ENCODE results near the gene SDC3.

SDC3 gene

DNA sequence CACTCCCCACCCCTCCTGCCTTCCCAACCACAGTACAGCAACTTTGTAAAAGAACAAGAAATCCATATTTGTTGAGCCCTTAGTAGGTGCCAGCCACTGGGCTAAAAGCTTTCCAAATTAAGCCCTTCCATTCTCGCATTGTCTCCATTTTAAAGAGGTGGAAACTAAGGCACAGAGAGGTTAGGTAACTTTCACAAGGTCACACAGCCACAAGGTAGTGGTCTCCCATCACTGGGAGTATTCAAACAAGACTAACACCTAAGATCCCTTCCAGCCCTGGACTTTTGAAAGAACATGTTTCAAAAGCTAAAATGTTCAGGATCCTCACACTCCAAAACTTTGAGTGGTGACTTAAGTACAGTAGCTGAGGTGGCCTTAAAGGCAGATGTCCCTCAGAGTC lies 3.2 kb downstream of the SDC3 start:
- no CpG with 5 or more reads among the region's 1 CpG for WGBS (ENCODE audit: insufficient coverage, insufficient read length)
- Histone ChIP-seq H3K27ac (ENCODE audit: low read length) (no peak overlapping the region), H3K36me3 (ENCODE audit: control insufficient read depth, insufficient read depth, low read length) (no peaks in the 10 kb centered on the region), H3K4me3 (ENCODE audit: low read length) (no peak overlapping the region), H3K4me1 (ENCODE audit: control insufficient read depth, insufficient read depth, low read length) (peaks cover 15% of the 10 kb centered on the region), H3K9me3 (ENCODE audit: control insufficient read depth, insufficient read depth, low read length) (no peaks in the 10 kb centered on the region), H3K27me3 (ENCODE audit: control insufficient read depth, insufficient read depth, low read length) (peaks cover 1% of the 10 kb centered on the region; the same call in 1 of the 2 replicates)
- DNase-seq (ENCODE audit: low read depth, low spot score) = no peak

DNA sequence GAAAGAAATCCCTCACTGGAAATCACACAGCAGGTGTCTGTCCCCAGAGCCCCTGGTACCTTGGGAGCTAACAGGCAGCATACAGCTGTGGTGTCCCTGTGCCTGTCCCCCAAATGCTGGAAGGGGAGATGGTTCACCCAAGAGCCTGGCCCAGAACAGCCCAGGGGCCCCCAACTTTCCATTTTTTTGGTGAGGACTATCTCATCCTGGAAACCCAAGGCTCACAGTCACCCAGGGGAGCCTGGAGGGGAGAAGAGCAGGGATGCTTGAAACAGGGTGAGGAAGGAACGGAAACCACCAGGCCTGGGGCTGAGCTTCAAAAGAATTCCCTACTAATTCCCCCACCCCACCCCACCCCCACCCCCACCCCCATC lies 3.6 kb downstream of the SDC3 start:
- no peak overlapping the region for H3K4me3 ChIP-seq (ENCODE audit: low read length)
- DNase-seq (ENCODE audit: low read depth, low spot score) = no peak
- peaks cover 1% of the 10 kb centered on the region; the same call in 1 of the 2 replicates for H3K27me3 ChIP-seq (ENCODE audit: control insufficient read depth, insufficient read depth, low read length)
- WGBS (ENCODE audit: insufficient coverage, insufficient read length) = no CpG with 5 or more reads among the region's 1 CpG
- H3K4me1 ChIP-seq (ENCODE audit: control insufficient read depth, insufficient read depth, low read length) = peaks cover 15% of the 10 kb centered on the region
- H3K27ac ChIP-seq (ENCODE audit: low read length) = no peak overlapping the region
- H3K9me3 ChIP-seq (ENCODE audit: control insufficient read depth, insufficient read depth, low read length) = no peaks in the 10 kb centered on the region
- H3K36me3 ChIP-seq (ENCODE audit: control insufficient read depth, insufficient read depth, low read length) = no peaks in the 10 kb centered on the region

DNA sequence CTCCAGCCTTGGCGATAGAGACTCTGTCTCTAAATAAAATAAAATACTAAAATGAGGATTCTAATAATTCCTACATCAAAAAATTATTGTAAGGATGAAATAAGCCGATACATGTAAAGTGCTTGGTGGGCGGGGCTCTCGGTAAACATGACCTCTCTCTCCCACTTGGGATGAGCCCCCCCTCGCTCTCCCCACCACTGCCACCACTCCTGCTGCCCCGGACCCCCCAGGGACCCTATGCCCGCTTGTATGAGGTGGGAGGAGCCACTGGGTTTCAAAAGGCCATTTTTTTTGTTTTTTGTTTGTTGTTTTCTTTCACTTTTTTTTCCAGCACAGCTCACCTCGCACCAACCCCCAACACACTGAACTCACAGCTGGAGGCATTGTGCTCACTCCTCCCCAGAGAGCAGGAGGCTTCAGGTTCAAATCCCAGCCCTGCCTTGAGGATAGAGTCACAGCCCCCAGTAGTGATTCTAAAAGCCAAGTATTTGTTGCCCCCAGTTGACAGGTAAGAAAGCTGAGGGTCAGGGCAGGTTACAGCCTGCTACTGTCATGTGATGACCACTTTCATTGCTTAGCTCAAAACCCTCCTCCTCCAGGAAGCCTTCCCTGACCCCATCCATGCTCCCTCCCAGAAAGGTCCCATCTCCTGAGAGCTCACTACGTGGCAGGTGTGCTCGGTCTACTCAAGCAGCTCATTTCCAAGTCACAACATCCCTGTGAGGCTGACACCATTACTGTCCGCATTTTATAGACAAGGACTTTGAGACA lies 4.2 kb downstream of the SDC3 start:
- peaks cover 14% of the 10 kb centered on the region for H3K4me1 ChIP-seq (ENCODE audit: control insufficient read depth, insufficient read depth, low read length)
- H3K27me3 ChIP-seq (ENCODE audit: control insufficient read depth, insufficient read depth, low read length) = peaks cover 1% of the 10 kb centered on the region; the same call in 1 of the 2 replicates
- WGBS (ENCODE audit: insufficient coverage, insufficient read length) = no CpG with 5 or more reads among the region's 11 CpGs
- DNase-seq (ENCODE audit: low read depth, low spot score) = no peak
- no peak overlapping the region for H3K4me3 ChIP-seq (ENCODE audit: low read length)
- no peaks in the 10 kb centered on the region for H3K9me3 ChIP-seq (ENCODE audit: control insufficient read depth, insufficient read depth, low read length)
- H3K36me3 ChIP-seq (ENCODE audit: control insufficient read depth, insufficient read depth, low read length) = no peaks in the 10 kb centered on the region
- H3K27ac ChIP-seq (ENCODE audit: low read length) = no peak overlapping the region

DNA sequence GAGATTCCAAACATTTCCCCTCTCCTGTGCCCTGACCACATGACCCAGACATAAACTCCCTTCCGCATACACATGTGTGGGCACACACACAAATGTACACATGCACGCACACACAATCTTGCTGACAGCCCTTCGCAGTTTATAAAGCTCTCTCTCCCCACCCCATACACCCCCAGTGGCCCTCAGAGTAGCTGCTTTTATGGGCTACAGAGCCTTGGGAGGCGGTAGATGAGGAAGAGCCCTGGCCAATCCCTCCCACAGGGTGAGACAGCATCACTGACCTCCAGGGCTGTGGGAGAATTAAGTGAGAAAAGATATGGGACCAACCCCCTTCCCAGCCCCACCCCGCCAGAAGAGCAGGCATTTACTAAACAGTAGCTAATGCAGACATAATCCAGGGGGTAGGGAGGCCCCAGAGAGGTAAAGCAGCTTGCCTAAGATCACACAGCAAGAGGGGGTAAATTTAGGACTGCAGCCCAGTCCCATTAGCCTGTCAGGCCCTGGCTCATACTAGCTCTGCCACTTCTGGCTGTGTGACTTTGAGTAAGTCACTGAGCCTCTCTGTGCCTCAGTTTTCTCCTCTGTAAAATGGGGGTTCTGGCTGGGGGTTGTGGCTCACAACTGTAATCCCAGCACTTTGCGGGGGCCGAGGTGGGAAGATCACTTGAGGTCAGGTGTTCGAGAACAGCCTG lies 5.1 kb downstream of the SDC3 start:
- peaks cover 1% of the 10 kb centered on the region; the same call in 1 of the 2 replicates for H3K27me3 ChIP-seq (ENCODE audit: control insufficient read depth, insufficient read depth, low read length)
- H3K4me1 ChIP-seq (ENCODE audit: control insufficient read depth, insufficient read depth, low read length) = peaks cover 10% of the 10 kb centered on the region
- DNase-seq (ENCODE audit: low read depth, low spot score) = no peak
- WGBS (ENCODE audit: insufficient coverage, insufficient read length) = no CpG with 5 or more reads among the region's 8 CpGs
- H3K36me3 ChIP-seq (ENCODE audit: control insufficient read depth, insufficient read depth, low read length) = no peaks in the 10 kb centered on the region
- no peaks in the 10 kb centered on the region for H3K9me3 ChIP-seq (ENCODE audit: control insufficient read depth, insufficient read depth, low read length)
- no peak overlapping the region for H3K4me3 ChIP-seq (ENCODE audit: low read length)
- no peak overlapping the region for H3K27ac ChIP-seq (ENCODE audit: low read length)

DNA sequence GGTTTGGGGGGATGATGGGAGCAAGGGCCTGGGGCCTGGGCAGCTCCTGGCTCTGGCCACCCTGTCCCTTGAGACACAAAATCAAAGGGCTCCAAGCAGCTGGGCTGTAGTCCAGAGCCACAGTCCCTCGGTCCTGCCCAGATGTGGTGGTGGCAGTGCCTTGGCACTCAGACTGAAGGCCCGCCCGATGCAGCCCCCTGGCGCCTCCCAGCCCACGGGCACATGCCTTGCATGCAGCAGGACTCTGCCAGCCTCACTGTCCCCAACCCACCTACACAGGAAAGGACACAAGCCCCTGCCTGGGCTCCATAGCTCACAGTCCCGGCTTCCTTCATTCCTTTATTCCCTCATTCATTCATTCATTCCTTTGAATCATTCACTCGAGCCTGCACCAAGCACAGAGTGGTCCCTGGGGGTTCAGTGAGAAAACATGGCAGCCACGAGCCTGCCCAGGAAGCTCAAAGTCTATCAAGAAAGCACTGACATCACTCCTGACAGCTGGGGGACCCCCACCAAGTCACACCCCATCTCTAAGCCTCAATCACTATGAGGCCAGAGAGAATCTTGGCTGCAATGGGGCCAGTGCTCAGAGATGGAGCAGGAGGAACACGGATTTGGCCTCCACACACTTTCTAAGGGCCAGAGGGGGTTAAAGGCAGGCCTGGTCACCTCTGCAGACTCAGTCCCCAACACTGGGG lies 5.8 kb downstream of the SDC3 start:
- H3K36me3 ChIP-seq (ENCODE audit: control insufficient read depth, insufficient read depth, low read length) = no peaks in the 10 kb centered on the region
- no peak overlapping the region for H3K27ac ChIP-seq (ENCODE audit: low read length)
- peaks cover 1% of the 10 kb centered on the region; the same call in 1 of the 2 replicates for H3K27me3 ChIP-seq (ENCODE audit: control insufficient read depth, insufficient read depth, low read length)
- H3K4me1 ChIP-seq (ENCODE audit: control insufficient read depth, insufficient read depth, low read length) = peaks cover 10% of the 10 kb centered on the region
- H3K9me3 ChIP-seq (ENCODE audit: control insufficient read depth, insufficient read depth, low read length) = no peaks in the 10 kb centered on the region
- WGBS (ENCODE audit: insufficient coverage, insufficient read length) = no CpG with 5 or more reads among the region's 9 CpGs
- H3K4me3 ChIP-seq (ENCODE audit: low read length) = no peak overlapping the region
- no peak for DNase-seq (ENCODE audit: low read depth, low spot score)

DNA sequence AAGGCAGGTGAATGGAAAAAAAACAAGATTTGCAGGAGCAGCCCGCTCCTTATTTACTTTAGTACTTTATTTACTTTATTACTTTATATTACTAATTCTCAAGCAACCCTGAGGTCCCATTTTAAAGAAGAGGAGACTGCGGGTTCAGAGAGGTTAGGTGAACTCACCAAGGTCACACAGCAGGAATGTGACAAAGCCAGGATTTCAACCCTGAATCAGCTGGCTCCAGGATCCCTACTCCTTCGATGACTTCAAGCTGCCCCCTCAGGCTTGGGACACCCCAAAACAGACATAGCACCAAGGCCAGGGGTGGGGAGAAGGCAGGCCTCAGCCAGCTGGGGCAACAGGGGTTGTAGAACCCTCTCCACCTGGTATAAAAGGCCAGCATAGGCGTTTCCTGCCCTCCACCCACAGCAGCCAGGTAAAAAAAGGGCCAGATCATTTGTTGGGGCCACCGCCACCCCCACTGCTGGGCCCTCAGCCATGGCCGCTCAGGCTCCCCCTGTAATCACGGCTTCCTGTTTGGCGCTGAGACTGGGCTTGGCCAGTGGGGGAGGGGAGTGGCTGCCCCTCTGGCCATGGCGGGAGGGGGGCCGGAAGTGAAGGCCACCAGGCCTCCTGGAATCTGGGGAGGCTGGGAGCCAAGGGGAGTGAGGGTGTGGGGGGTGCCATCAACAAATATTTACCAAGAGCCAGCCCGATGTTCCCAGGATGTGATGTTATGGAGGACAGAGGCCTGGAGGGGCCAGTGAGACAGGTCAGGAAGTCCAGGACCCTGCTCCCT lies 6.6 kb downstream of the SDC3 start:
- no peaks in the 10 kb centered on the region for H3K27me3 ChIP-seq (ENCODE audit: control insufficient read depth, insufficient read depth, low read length)
- WGBS (ENCODE audit: insufficient coverage, insufficient read length) = no CpG with 5 or more reads among the region's 11 CpGs
- no peaks in the 10 kb centered on the region for H3K36me3 ChIP-seq (ENCODE audit: control insufficient read depth, insufficient read depth, low read length)
- no peak overlapping the region for H3K4me3 ChIP-seq (ENCODE audit: low read length)
- H3K27ac ChIP-seq (ENCODE audit: low read length) = no peak overlapping the region
- peaks cover 6% of the 10 kb centered on the region; the same call in 1 of the 2 replicates for H3K4me1 ChIP-seq (ENCODE audit: control insufficient read depth, insufficient read depth, low read length)
- DNase-seq (ENCODE audit: low read depth, low spot score) = no peak
- no peaks in the 10 kb centered on the region for H3K9me3 ChIP-seq (ENCODE audit: control insufficient read depth, insufficient read depth, low read length)

DNA sequence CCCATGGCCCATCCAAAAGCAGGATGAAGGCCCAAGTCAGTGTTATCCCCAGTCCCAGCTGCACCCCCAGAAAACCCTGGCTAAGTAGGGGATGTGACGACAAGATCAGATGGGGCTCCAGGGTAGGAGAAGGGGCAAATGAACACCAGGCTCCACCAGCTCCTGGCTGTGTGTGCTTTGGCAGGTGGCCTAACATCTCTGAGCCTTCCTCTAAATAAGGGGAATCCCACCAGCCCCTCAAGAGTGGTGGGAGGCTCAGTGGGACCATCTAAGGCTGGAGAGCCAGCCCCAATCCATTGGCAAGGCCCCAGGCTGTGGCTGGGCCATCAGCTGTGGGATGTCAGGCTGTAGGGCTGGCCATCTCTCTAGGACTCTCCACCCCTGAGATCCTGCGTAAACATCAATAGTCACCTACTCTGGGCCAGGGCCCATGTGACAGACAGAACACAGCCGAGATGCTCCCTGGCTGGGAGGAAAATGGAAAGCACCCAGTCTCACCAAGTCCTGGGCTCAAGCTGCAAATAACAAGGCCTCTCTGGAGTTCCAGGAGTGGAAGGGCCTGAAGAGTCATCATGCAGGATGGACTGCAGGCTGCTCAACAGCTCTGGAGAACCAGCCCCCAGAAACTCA lies 7.5 kb downstream of the SDC3 start:
- no peak for DNase-seq (ENCODE audit: low read depth, low spot score)
- no CpG with 5 or more reads among the region's 3 CpGs for WGBS (ENCODE audit: insufficient coverage, insufficient read length)

DNA sequence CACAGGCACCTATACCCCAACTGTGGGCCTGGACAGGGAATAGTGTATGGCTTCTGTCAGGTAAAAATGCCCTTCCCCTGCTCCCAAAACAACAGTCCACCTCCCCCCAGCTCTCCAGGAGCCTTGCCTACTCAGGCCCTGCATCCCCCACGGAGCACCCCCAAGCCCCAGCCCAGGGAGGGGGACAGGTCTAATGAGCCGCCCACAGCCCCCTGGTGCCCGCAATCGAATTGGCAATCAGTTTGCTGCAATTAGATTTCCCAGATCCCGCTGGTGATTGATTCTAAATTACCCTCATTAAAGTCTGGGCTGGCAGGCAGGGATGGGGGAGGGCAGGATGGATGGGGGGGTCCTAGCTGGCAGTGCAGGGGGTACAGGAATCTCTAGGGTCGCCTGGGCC lies 8.1 kb downstream of the SDC3 start:
- Histone ChIP-seq H3K4me3 (ENCODE audit: low read length) (no peak overlapping the region), H3K27ac (ENCODE audit: low read length) (no peak overlapping the region), H3K36me3 (ENCODE audit: control insufficient read depth, insufficient read depth, low read length) (no peaks in the 10 kb centered on the region), H3K9me3 (ENCODE audit: control insufficient read depth, insufficient read depth, low read length) (no peaks in the 10 kb centered on the region), H3K4me1 (ENCODE audit: control insufficient read depth, insufficient read depth, low read length) (peaks cover 8% of the 10 kb centered on the region; the same call in 1 of the 2 replicates), H3K27me3 (ENCODE audit: control insufficient read depth, insufficient read depth, low read length) (no peaks in the 10 kb centered on the region)
- WGBS (ENCODE audit: insufficient coverage, insufficient read length) = no CpG with 5 or more reads among the region's 6 CpGs
- DNase-seq (ENCODE audit: low read depth, low spot score) = no peak

More for the DNA sequence above, 7.5 kb downstream of the SDC3 start:
- no peaks in the 10 kb centered on the region for H3K36me3 ChIP-seq (ENCODE audit: control insufficient read depth, insufficient read depth, low read length)
- H3K27ac ChIP-seq (ENCODE audit: low read length) = no peak overlapping the region
- no peaks in the 10 kb centered on the region for H3K9me3 ChIP-seq (ENCODE audit: control insufficient read depth, insufficient read depth, low read length)
- no peak overlapping the region for H3K4me3 ChIP-seq (ENCODE audit: low read length)
- H3K4me1 ChIP-seq (ENCODE audit: control insufficient read depth, insufficient read depth, low read length) = peaks cover 6% of the 10 kb centered on the region; the same call in 1 of the 2 replicates
- H3K27me3 ChIP-seq (ENCODE audit: control insufficient read depth, insufficient read depth, low read length) = no peaks in the 10 kb centered on the region

DNA sequence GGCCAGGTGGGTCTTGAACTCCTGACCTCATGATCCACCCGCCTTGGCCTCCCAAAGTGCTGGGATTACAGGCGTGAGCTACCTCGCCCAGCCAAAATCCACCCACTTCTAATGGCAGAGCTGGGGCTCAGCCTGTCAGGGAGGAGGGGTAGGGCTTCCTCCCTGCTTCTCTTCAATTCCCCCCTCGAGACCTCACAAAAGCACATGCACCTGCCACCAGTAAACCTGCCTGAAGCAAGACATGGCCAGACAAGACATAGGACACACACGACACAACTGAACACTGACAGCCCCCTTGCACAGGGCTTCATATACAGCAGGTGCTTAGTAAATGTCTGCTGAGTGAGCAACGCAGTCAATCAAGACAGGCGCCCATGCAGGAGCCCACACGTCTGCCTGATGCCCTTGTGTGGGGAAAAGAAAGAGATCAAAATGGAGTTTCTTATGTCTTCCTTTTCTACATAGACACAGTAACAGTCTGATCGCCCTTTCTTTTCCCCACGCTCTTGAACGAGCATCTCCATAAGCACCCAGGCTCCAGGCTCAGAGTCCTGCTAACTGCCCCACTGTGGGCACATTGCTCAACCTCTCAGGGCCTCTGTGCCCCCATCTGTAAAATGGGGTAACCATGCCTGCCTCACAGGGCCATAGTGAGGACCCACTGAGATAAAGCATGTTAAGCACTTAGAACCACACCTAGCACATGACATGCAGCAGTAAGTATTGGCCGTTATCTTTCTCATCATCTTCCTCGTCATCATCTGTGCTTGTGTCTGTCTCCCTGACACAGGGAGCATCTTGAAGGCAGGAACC lies 8.8 kb downstream of the SDC3 start:
- no peak for DNase-seq (ENCODE audit: low read depth, low spot score)
- H3K27me3 ChIP-seq (ENCODE audit: control insufficient read depth, insufficient read depth, low read length) = no peaks in the 10 kb centered on the region
- no peaks in the 10 kb centered on the region for H3K9me3 ChIP-seq (ENCODE audit: control insufficient read depth, insufficient read depth, low read length)
- no CpG with 5 or more reads among the region's 13 CpGs for WGBS (ENCODE audit: insufficient coverage, insufficient read length)
- H3K27ac ChIP-seq (ENCODE audit: low read length) = no peak overlapping the region
- H3K36me3 ChIP-seq (ENCODE audit: control insufficient read depth, insufficient read depth, low read length) = no peaks in the 10 kb centered on the region; the same call in 1 of the 2 replicates
- H3K4me3 ChIP-seq (ENCODE audit: low read length) = no peak overlapping the region
- H3K4me1 ChIP-seq (ENCODE audit: control insufficient read depth, insufficient read depth, low read length) = peaks cover 8% of the 10 kb centered on the region; the same call in 1 of the 2 replicates

Measured in iPS DF 6.9 (cell line).